Gastroesophageal sphincter (tissue), 3 donors: Measurements from ENCODE around the gene KLF7.

Source experiments
- EP300 ChIP-seq: sonication (generic); formaldehyde crosslinking; IDR thresholded peaks from one replicate; pipeline ENCODE4 v1.6.1; 2017; ENCODE audit warnings: antibody characterized with exemption, mild to moderate bottlenecking
- POLR2AphosphoS5 ChIP-seq: sonication (generic); formaldehyde crosslinking; IDR thresholded peaks from one replicate; pipeline ENCODE4 v1.6.1; 2017; ENCODE audit warnings: antibody characterized with exemption
- TF ChIP-seq, protein P1 (sequence below), 4 experiments: fragments of 200-600 bp in 2 of 4; fragments of 450-650 bp in 2 of 4; sonication (generic) in 1 of 4; IDR thresholded peaks; one replicate each; pipeline ENCODE4 v1.5.1; 2017 to 2019; ENCODE audit warnings: antibody characterized with exemption in 4 of 4, mild to moderate bottlenecking in 2 of 4, moderate library complexity in 2 of 4

DNA sequence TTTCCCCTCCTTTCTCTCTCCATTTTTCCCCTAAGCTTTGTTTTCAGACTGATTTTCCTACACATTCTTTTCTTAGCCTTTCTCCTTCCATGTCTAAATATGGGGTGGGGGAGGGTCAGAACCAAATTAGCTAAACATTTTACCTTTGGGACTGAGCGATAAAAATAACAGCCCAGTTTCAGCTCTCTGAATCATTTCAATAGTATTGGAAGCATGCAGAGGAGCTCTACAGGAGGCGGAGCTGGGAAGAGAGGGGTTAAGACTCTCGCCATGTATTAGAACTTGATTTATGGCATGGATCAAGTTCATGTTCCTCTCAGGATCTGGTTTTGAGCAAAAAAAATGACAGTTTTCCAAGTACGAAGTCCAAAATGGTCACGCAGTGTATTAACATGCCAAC is 117.3 kb downstream of the KLF7 start:
- TF ChIP-seq, protein P1, sequence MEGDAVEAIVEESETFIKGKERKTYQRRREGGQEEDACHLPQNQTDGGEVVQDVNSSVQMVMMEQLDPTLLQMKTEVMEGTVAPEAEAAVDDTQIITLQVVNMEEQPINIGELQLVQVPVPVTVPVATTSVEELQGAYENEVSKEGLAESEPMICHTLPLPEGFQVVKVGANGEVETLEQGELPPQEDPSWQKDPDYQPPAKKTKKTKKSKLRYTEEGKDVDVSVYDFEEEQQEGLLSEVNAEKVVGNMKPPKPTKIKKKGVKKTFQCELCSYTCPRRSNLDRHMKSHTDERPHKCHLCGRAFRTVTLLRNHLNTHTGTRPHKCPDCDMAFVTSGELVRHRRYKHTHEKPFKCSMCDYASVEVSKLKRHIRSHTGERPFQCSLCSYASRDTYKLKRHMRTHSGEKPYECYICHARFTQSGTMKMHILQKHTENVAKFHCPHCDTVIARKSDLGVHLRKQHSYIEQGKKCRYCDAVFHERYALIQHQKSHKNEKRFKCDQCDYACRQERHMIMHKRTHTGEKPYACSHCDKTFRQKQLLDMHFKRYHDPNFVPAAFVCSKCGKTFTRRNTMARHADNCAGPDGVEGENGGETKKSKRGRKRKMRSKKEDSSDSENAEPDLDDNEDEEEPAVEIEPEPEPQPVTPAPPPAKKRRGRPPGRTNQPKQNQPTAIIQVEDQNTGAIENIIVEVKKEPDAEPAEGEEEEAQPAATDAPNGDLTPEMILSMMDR (IDR thresholded peaks at IDR 0.05): no peak
- no peak for TF ChIP-seq EP300
- TF ChIP-seq POLR2AphosphoS5: no peak
